ENCODE results near the gene GTSF1L. TPM values are rescaled to one million over a fixed set of nuclear protein-coding genes. Genes with fewer than 3 reads are reported as not detected.

The GTSF1L gene
- total RNA-seq, 1 donor from 2014 or later, result not detected

Other genes starting within 250 kb of the GTSF1L start
- 13.4 TPM for gene L3MBTL1, start 219.3 kb downstream of the GTSF1L start, total RNA-seq
- gene SGK2, start 168.0 kb downstream of the GTSF1L start, total RNA-seq, result 1.2 TPM
- gene IFT52, start 136.1 kb downstream of the GTSF1L start, total RNA-seq, result 26.2 TPM
- 7.7 TPM for gene MYBL2, start 59.9 kb downstream of the GTSF1L start, total RNA-seq
- gene TOX2, start 187.8 kb upstream of the GTSF1L start, total RNA-seq, result 0.51 TPM

Data from tongue (tissue), 1 donor.